Panc1 (cell line): ENCODE measurements around the gene MB21D2. TPM values are rescaled to one million over a fixed set of nuclear protein-coding genes. Genes with fewer than 3 reads are reported as not detected.
"Not testable (repeated sequence)": the region's sequence is repeated elsewhere in the genome, so short reads cannot be mapped to it uniquely, and the experiment has no call there.

Experiments used
- ATAC-seq: fragments of 200-7000 bp; cut with Tn5 transposase; 2 replicates; pipeline ENCODE4 v1.9.1; 2020; ENCODE audit warnings: mild to moderate bottlenecking, moderate library complexity
- BruUV-seq: library from RNA; stranded (reverse); fragments of 400-500 nt; replicated peaks from 2 replicates; lab custom pipeline; 2021; lab: Mats Ljungman, UMichigan
- CTCF ChIA-PET: fragments of 300-600 bp; sonication (Branson Sonifier 250); formaldehyde crosslinking; loops from one replicate; lab custom pipeline; 2022; ENCODE audit warnings: antibody characterized with exemption; lab: Charles Lee
- POLR2A ChIA-PET: fragments of 300-600 bp; sonication (Branson Sonifier 250); formaldehyde crosslinking; loops from one replicate; lab custom pipeline; 2022; ENCODE audit warnings: antibody characterized with exemption; lab: Charles Lee
- DNase-seq: peaks from one replicate; pipeline ENCODE4 v3.0.0-alpha.2; 2010; ENCODE audit warnings: low read depth, low spot score
- H3K27ac ChIP-seq: 2 replicates; pipeline ENCODE4 v1.5.1; 2011; ENCODE audit warnings: mild to moderate bottlenecking, low read length, inconsistent platforms
- H3K27me3 ChIP-seq: fragments of 200-500 bp; sonication (Bioruptor generic); 2 replicates; pipeline ENCODE4 v1.6.0; 2014; ENCODE audit warnings: low read length, inconsistent platforms; ENCODE audit not compliant: control insufficient read depth, insufficient read depth
- H3K36me3 ChIP-seq: fragments of 200-500 bp; sonication (Bioruptor generic); 2 replicates; pipeline ENCODE4 v1.5.1; 2014; ENCODE audit warnings: inconsistent platforms, mild to moderate bottlenecking, low read length, moderate library complexity; ENCODE audit not compliant: control insufficient read depth, insufficient read depth
- H3K4me1 ChIP-seq: 2 replicates; pipeline ENCODE4 v1.5.1; 2011; ENCODE audit warnings: inconsistent platforms, mild to moderate bottlenecking, low read length, moderate library complexity; ENCODE audit not compliant: control insufficient read depth, insufficient read depth
- H3K4me3 ChIP-seq, 2 experiments: 2 replicates each; pipeline ENCODE4 v1.5.1; 2011 to 2012; ENCODE audit warnings: low read depth in 2 of 2, low read length in 2 of 2, mild to moderate bottlenecking in 2 of 2, inconsistent platforms in 1 of 2, moderate library complexity in 1 of 2
- H3K9me3 ChIP-seq: fragments of 200-500 bp; sonication (Bioruptor generic); 2 replicates; pipeline ENCODE4 v1.5.1; 2014; ENCODE audit warnings: low read depth, mild to moderate bottlenecking, inconsistent platforms, low read length, moderate library complexity; ENCODE audit not compliant: control insufficient read depth, insufficient read depth
- CTCF ChIP-seq: fragments of 450-650 bp; IDR thresholded peaks from 2 replicates; pipeline ENCODE4 v1.5.1; 2017; ENCODE audit warnings: mild to moderate bottlenecking
- POLR2AphosphoS5 ChIP-seq: IDR thresholded peaks from 2 replicates; pipeline ENCODE4 v1.6.1; 2012; ENCODE audit warnings: mild to moderate bottlenecking, low read depth, low read length, moderate library complexity
- REST ChIP-seq, 2 experiments: IDR thresholded peaks; 2 replicates each; pipeline ENCODE4 v1.6.1; 2011 to 2012; ENCODE audit warnings: low read depth in 2 of 2, control low read depth in 1 of 2, low read length in 1 of 2, mild to moderate bottlenecking in 1 of 2, moderate library complexity in 1 of 2; ENCODE audit not compliant: insufficient read depth in 1 of 2
- SIN3A ChIP-seq: IDR thresholded peaks from 2 replicates; pipeline ENCODE4 v1.6.1; 2012; ENCODE audit warnings: low read depth, mild to moderate bottlenecking, low read length, moderate library complexity, borderline replicate concordance; ENCODE audit not compliant: insufficient read depth
- TCF7L2 ChIP-seq: IDR thresholded peaks from 2 replicates; pipeline ENCODE4 v1.6.1; 2011; ENCODE audit warnings: mild to moderate bottlenecking, low read depth, low read length, inconsistent platforms
- in situ Hi-C: cut with HindIII; loops from 2 replicates; pipeline ENCODE4 v1.10.0; 2016; ENCODE audit warnings: low sequenced_read_pairs, low pct_unique_long_range_greater_than_20kb
- intact Hi-C: fragments of 100-400 bp; cut with micrococcal nuclease; formaldehyde crosslinking; loops from one replicate; pipeline ENCODE4 v1.10.0; 2022; ENCODE audit not compliant: unreplicated experiment
- total RNA-seq: library from RNA; stranded (reverse); gene quantifications from one replicate; pipeline ENCODE4 v1.2.1, GENCODE V29; 2021; ENCODE audit not compliant: unreplicated experiment

The MB21D2 gene
- total RNA-seq, 1 experiment from 2014 or later: 7.8 TPM

GRCh38 chr3:192851821-192852372 is 65.8 kb downstream of the MB21D2 start:
- ChIA-PET CTCF (interaction anchor here (0.6 kb wide), 1 partner anchor 38 kb away, joined by 9 read pairs; no protein-coding TSS in a partner anchor), POLR2A (no interaction called here)
- peak; percentile 91 for ATAC-seq
- Histone ChIP-seq H3K27ac (no peak overlapping the region), H3K4me3 (no peak overlapping the region), H3K27me3 (no peaks in the 10 kb centered on the region), H3K36me3 (no peaks in the 10 kb centered on the region), H3K4me1 (peaks cover 28% of the 10 kb centered on the region), H3K9me3 (no peaks in the 10 kb centered on the region)
- intact Hi-C loops: no loop called here
- no TSS peak for BruUV-seq
- peak; percentile 53 for DNase-seq
- in situ Hi-C loops: no loop called here
- peak in 1 of 2 experiments; percentile 33; a peak in 1 of 4 replicates for TF ChIP-seq REST (IDR thresholded peaks at IDR 0.05; ENCODE audit: insufficient read depth in 1 of 2, low read depth in 2 of 2, low read length in 1 of 2)
- TF ChIP-seq TCF7L2: peak; percentile 61; the same call in 1 of the 2 replicates
- TF ChIP-seq CTCF: no peak
- peak; percentile 93 for TF ChIP-seq POLR2AphosphoS5

- Histone ChIP-seq H3K27me3 (no peaks in the 10 kb centered on the region), H3K27ac (no peak overlapping the region), H3K4me1 (peaks cover 28% of the 10 kb centered on the region), H3K4me3 (no peak overlapping the region), H3K36me3 (no peaks in the 10 kb centered on the region), H3K9me3 (no peaks in the 10 kb centered on the region)
- DNase-seq: no peak
- peak; percentile 72 for ATAC-seq
- POLR2A ChIA-PET: interaction anchor here (0.7 kb wide), 1 partner anchor 1137 kb away, joined by 4 read pairs; no protein-coding TSS in a partner anchor
- BruUV-seq: no TSS peak
- in situ Hi-C loops (no loop called here), intact Hi-C loops (no loop called here)
- TF ChIP-seq SIN3A (no peak), REST (IDR thresholded peaks at IDR 0.05; ENCODE audit: insufficient read depth in 1 of 2, low read depth in 2 of 2, low read length in 1 of 2) (no peak), TCF7L2 (no peak), POLR2AphosphoS5 (no peak), CTCF (no peak)
- CTCF ChIA-PET: no interaction called here
These were observed 67.1 kb downstream of the MB21D2 start for GRCh38 chr3:192850451-192850981.

DNA sequence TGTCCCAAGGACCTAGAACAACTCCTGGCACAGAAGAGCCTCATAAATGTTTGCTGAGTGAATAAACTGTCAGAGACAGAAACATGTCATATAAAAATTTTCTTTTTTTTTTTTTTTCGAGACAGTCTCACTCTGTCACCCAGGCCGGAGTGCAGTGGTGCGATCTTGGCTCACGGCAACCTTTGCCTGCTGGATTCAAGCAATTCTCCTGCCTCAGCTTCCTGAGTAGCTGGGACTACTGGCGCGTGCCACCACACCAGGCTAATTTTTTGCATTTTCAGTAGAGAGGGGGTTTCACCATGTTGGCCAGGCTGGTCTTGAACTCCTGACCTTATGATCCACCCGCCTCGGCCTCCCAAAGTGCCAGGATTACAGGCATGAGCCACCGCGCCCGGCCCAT is 67.8 kb downstream of the MB21D2 start:
- POLR2A ChIA-PET, intact Hi-C loops, H3K27ac ChIP-seq, H3K9me3 ChIP-seq, BruUV-seq, CTCF ChIA-PET, in situ Hi-C loops, H3K36me3 ChIP-seq, ATAC-seq, H3K4me3 ChIP-seq, H3K27me3 ChIP-seq, DNase-seq: not testable (repeated sequence)
- peaks cover 28% of the 10 kb centered on the region for H3K4me1 ChIP-seq
